B cell (primary cell): Measurements from ENCODE around the gene KBTBD13. TPM values are rescaled to one million over a fixed set of nuclear protein-coding genes. Genes with fewer than 3 reads are reported as not detected.

ENCODE experiments used
- ATAC-seq: fragments of 200-7000 bp; cut with Tn5 transposase; one replicate; pipeline ENCODE4 v1.10.0; 2021; ENCODE audit warnings: low read depth, mild to moderate bottlenecking, moderate number of reproducible peaks, moderate library complexity
- CTCF ChIA-PET: fragments of 350-600 bp; sonication (Branson Sonifier 250); formaldehyde crosslinking; loops from one replicate; lab custom pipeline; 2021; ENCODE audit warnings: antibody characterized with exemption, inconsistent platforms; lab: Charles Lee
- POLR2A ChIA-PET: fragments of 350-600 bp; sonication (Branson Sonifier 250); formaldehyde crosslinking; loops from one replicate; lab custom pipeline; 2021; ENCODE audit warnings: antibody characterized with exemption; lab: Charles Lee
- DNase-seq: peaks from one replicate; pipeline ENCODE4 v3.0.0; 2013
- H2AFZ ChIP-seq: 2 replicates; pipeline ENCODE4 v1.6.1; 2012; ENCODE audit warnings: mild to moderate bottlenecking, low read depth, low read length; ENCODE audit not compliant: insufficient read depth, poor library complexity, severe bottlenecking
- H3K27ac ChIP-seq, 2 donors: 1 replicate in 1 of 2; 2 replicates in 1 of 2; pipeline ENCODE4 v1.5.1; 2012 to 2013; ENCODE audit warnings: low read length in 2 of 2, mild to moderate bottlenecking in 2 of 2, moderate library complexity in 1 of 2
- H3K27me3 ChIP-seq, 4 experiments: fragments of 200-600 bp in 1 of 4; sonication (generic) in 1 of 4; replicated peaks in 1 of 4; 1 replicate in 2 of 4; 2 replicates in 2 of 4; pipeline versions ENCODE4 v1.6.1 to v1.7.0; 2013 to 2016; ENCODE audit warnings: low read length in 3 of 4, mild to moderate bottlenecking in 2 of 4, mixed read lengths in 1 of 4, moderate library complexity in 1 of 4; ENCODE audit not compliant: insufficient read depth in 4 of 4, control insufficient read depth in 3 of 4; ENCODE audit errors: control extremely low read depth in 1 of 4
- H3K36me3 ChIP-seq, 2 experiments: replicated peaks in 1 of 2; 1 replicate in 1 of 2; 2 replicates in 1 of 2; pipeline versions ENCODE4 v1.6.1 to v1.7.1; 2013; ENCODE audit warnings: low read length in 1 of 2; ENCODE audit not compliant: insufficient read depth in 2 of 2, control insufficient read depth in 1 of 2; ENCODE audit errors: control extremely low read depth in 1 of 2, extremely low read depth in 1 of 2
- H3K4me1 ChIP-seq, 2 donors: fragments of 200-600 bp in 1 of 2; sonication (generic) in 1 of 2; 1 replicate in 1 of 2; 2 replicates in 1 of 2; pipeline versions ENCODE4 v1.5.1 to v1.6.1; 2013 to 2017; ENCODE audit warnings: low read length in 2 of 2; ENCODE audit not compliant: control insufficient read depth in 2 of 2, insufficient read depth in 2 of 2
- H3K4me2 ChIP-seq: replicated peaks from 2 replicates; pipeline ENCODE3; 2012; ENCODE audit warnings: mild to moderate bottlenecking, low read depth, low read length; ENCODE audit not compliant: poor library complexity, severe bottlenecking
- H3K4me3 ChIP-seq, 5 experiments: fragments of 200-600 bp in 1 of 5; sonication (generic) in 1 of 5; 1 replicate in 3 of 5; 2 replicates in 2 of 5; pipeline versions ENCODE4 v1.5.1 to v1.7.0; 2011 to 2016; ENCODE audit warnings: low read length in 4 of 5, mild to moderate bottlenecking in 4 of 5, low read depth in 2 of 5, control low read depth in 1 of 5, moderate library complexity in 1 of 5; ENCODE audit not compliant: insufficient read depth in 1 of 5; ENCODE audit errors: control extremely low read depth in 1 of 5, extremely low read depth in 1 of 5
- H3K79me2 ChIP-seq: fragments of 200-600 bp; sonication (generic); one replicate; pipeline ENCODE4 v1.6.0; 2016; ENCODE audit warnings: low read length; ENCODE audit not compliant: control insufficient read depth, insufficient read depth
- H3K9ac ChIP-seq: fragments of 200-600 bp; sonication (generic); 2 replicates; pipeline ENCODE4 v1.6.1; 2017; ENCODE audit warnings: mild to moderate bottlenecking, low read length, moderate library complexity
- H3K9me3 ChIP-seq, 3 donors: one replicate each; pipeline versions ENCODE4 v1.6.1 to v1.7.1; 2013; ENCODE audit warnings: low read length in 2 of 3; ENCODE audit not compliant: control insufficient read depth in 2 of 3, insufficient read depth in 1 of 3; ENCODE audit errors: control extremely low read depth in 1 of 3
- H4K20me1 ChIP-seq: 2 replicates; pipeline ENCODE4 v1.6.0; 2012; ENCODE audit warnings: mild to moderate bottlenecking, low read length; ENCODE audit not compliant: insufficient read depth, control insufficient read depth, poor library complexity, severe bottlenecking
- H3K27ac Mint-ChIP-seq: one replicate; pipeline ENCODE4 v1.8.0; 2021; ENCODE audit warnings: mixed read lengths
- H3K27me3 Mint-ChIP-seq: one replicate; pipeline ENCODE4 v1.8.0; 2021; ENCODE audit warnings: mixed read lengths
- H3K4me1 Mint-ChIP-seq: one replicate; pipeline ENCODE4 v1.8.0; 2021; ENCODE audit warnings: mixed read lengths
- H3K4me3 Mint-ChIP-seq: one replicate; pipeline ENCODE4 v1.8.0; 2021; ENCODE audit warnings: mixed read lengths
- H3K9me3 Mint-ChIP-seq: one replicate; pipeline ENCODE4 v1.8.0; 2022; ENCODE audit warnings: mixed read lengths; ENCODE audit not compliant: insufficient read depth
- CTCF ChIP-seq: fragments of 200-600 bp; IDR thresholded peaks from one replicate; pipeline ENCODE4 v1.8.0; 2022; ENCODE audit warnings: antibody characterized with exemption, mild to moderate bottlenecking
- EZH2 ChIP-seq: IDR thresholded peaks from 2 replicates; pipeline ENCODE4 v1.6.1; 2012; ENCODE audit warnings: borderline replicate concordance, low read depth, mild to moderate bottlenecking, moderate library complexity, low read length; ENCODE audit not compliant: insufficient read depth, poor library complexity, severe bottlenecking
- WGBS: methylation state at CpG from one replicate; pipeline ENCODE4 v1.1.5; 2013; ENCODE audit warnings: missing lambda C conversion rate; ENCODE audit not compliant: insufficient coverage; 5-methylcytosine and 5-hydroxymethylcytosine counted together
- intact Hi-C: fragments of 100-400 bp; cut with micrococcal nuclease; formaldehyde crosslinking; loops from one replicate; pipeline ENCODE4 v1.10.0; 2022
- polyA plus RNA-seq: library from polyadenylated mRNA; depleted of rRNA; stranded (reverse); fragments of >200 nt; gene quantifications from 2 replicates; pipeline ENCODE4 v1.2.3, GENCODE V29; 2012
- total RNA-seq, 2 donors: library from RNA; stranded (reverse); fragments of 120-200 nt in 1 of 2; gene quantifications; 1 replicate in 1 of 2; 2 replicates in 1 of 2; pipeline versions ENCODE4 v1.2.3 to v1.2.4, GENCODE V29; 2013 to 2022

The KBTBD13 gene
- total and polyA plus RNA-seq, 2 donors (not counting 1 experiment from before 2014, with no cell fraction given) = not detected

GRCh38 chr15:65055201-65055870 is 21.2 kb upstream of the KBTBD13 start:
- POLR2A ChIA-PET = no interaction called here
- H2AFZ ChIP-seq = no peak overlapping the region
- H3K79me2 ChIP-seq = no peaks in the 10 kb centered on the region
- no peak overlapping the region for H3K4me3 Mint-ChIP-seq
- H3K9me3 ChIP-seq = peaks cover 0 to 4% (median 0%) of the 10 kb centered on the region in 3 donors
- H4K20me1 ChIP-seq = no peaks in the 10 kb centered on the region
- H3K4me1 Mint-ChIP-seq = peaks cover 4% of the 10 kb centered on the region
- H3K27me3 Mint-ChIP-seq = no peaks in the 10 kb centered on the region
- peaks cover 0 to 2% (median 0%) of the 10 kb centered on the region in 4 experiments for H3K27me3 ChIP-seq
- WGBS = 61% methylated on average over 5 of the region's 6 CpGs
- H3K36me3 ChIP-seq = no peaks in the 10 kb centered on the region
- ATAC-seq (no peak), DNase-seq (no peak)
- TF ChIP-seq CTCF = no peak
- no peak for TF ChIP-seq EZH2
- H3K9me3 Mint-ChIP-seq = no peaks in the 10 kb centered on the region
- intact Hi-C loops = loop anchor here (2.0 kb wide), 1 partner anchor 249 kb away; the partner anchor contains the start of gene RNU5B-1
- no peak overlapping the region for H3K27ac ChIP-seq
- H3K4me2 ChIP-seq = no peak overlapping the region
- no peak overlapping the region for H3K27ac Mint-ChIP-seq
- H3K9ac ChIP-seq = no peak overlapping the region
- no peak overlapping the region for H3K4me3 ChIP-seq
- CTCF ChIA-PET = interaction anchor here (0.8 to 4.1 kb wide), 11 partner anchors 21 to 330 kb away, joined by 3 to 13 read pairs (median 4); partner anchors contain the start of gene KBTBD13
- peaks cover under 1 to 6% of the 10 kb centered on the region in 2 donors for H3K4me1 ChIP-seq

GRCh38 chr15:65056106-65056505 is 20.4 kb upstream of the KBTBD13 start:
- 82% methylated on average over 8 of the region's 9 CpGs for WGBS
- Histone ChIP-seq H3K4me1 (peaks cover 0 to 3% of the 10 kb centered on the region in 2 donors), H3K27me3 (peaks cover 0 to 2% (median 0%) of the 10 kb centered on the region in 4 experiments), H3K9ac (no peak overlapping the region), H3K4me3 (no peak overlapping the region), H3K79me2 (no peaks in the 10 kb centered on the region), H3K4me2 (no peak overlapping the region), H3K9me3 (peaks cover 0 to 4% (median 0%) of the 10 kb centered on the region in 3 donors), H4K20me1 (no peaks in the 10 kb centered on the region), H3K36me3 (no peaks in the 10 kb centered on the region), H2AFZ (no peak overlapping the region), H3K27ac (no peak overlapping the region)
- peaks cover under 1% of the 10 kb centered on the region for H3K4me1 Mint-ChIP-seq
- TF ChIP-seq CTCF = no peak
- TF ChIP-seq EZH2 = no peak
- H3K4me3 Mint-ChIP-seq = no peak overlapping the region
- intact Hi-C loops = no loop called here
- H3K27ac Mint-ChIP-seq = no peak overlapping the region
- H3K9me3 Mint-ChIP-seq = no peaks in the 10 kb centered on the region
- ATAC-seq (no peak), DNase-seq (no peak)
- no peaks in the 10 kb centered on the region for H3K27me3 Mint-ChIP-seq
- ChIA-PET CTCF (interaction anchor here (0.6 to 2.1 kb wide), 6 partner anchors 15 to 241 kb away, joined by 3 to 10 read pairs (median 4); partner anchors contain the start of gene KBTBD13), POLR2A (no interaction called here)
